GM18907 (cell line): Measurements from ENCODE around the gene RPTOR.
"Not testable (repeated sequence)": the region's sequence is repeated elsewhere in the genome, so short reads cannot be mapped to it uniquely, and the experiment has no call there.

Experiments used
- ATAC-seq: cut with Tn5 transposase; IDR thresholded peaks from one replicate; pipeline ENCODE4 v1.9.1; 2021; ENCODE audit warnings: mild to moderate bottlenecking, moderate library complexity; ENCODE audit not compliant: unreplicated experiment

Gene RPTOR

GRCh38 chr17:80793421-80793820 is 248.8 kb downstream of the RPTOR start:
- no peak for ATAC-seq

GRCh38 chr17:80793851-80794267 is 249.2 kb downstream of the RPTOR start:
- no peak for ATAC-seq

- ATAC-seq = no peak
Measured at GRCh38 chr17:80794281-80795089, 249.8 kb downstream of the RPTOR start.

DNA sequence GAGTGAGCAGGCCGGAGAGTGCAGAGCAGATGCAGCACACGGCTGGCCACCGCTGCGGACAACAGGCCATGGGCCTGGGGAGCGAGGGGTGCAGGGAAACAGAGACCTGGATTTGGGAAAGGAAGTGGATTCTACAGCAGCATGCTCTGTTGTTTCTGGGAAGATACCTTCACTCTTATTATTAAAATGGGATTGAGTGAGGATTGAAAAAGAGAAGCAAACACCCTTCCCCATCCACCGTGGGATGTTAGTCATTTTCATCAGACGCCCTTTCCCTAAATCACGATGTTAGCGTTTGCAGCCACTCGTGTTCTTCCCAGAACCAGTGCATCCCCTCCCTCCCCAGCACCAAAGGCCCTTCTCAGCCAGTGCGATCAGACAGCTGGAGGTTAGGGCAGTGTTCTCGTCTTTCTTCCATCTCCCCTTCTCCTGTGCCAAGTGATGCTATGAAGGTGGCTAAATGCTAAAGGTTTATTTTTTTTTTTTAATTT is 250.5 kb downstream of the RPTOR start:
- no peak for ATAC-seq

DNA sequence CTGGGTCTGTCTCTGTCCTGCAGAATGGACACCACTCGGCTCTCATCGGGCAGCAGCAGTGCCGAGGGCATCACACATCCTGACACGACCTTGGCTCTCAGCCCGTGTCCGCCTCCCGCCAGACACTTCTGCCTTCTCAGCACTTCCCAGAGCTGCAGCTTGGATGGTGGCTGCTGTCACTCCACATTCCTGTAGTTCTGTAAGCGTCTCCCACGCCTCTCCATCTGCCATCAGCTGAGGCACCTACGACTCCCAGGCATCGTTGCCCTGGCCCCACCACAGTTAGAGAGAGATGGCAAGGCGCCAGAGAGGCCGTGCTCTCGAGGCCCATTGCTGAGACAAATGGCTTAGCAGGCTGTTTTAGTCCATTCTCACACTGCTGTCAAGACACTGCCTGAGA is 251.1 kb downstream of the RPTOR start:
- no peak for ATAC-seq

- ATAC-seq = no peak
Measured at GRCh38 chr17:80796430-80796861, 251.8 kb downstream of the RPTOR start.

DNA sequence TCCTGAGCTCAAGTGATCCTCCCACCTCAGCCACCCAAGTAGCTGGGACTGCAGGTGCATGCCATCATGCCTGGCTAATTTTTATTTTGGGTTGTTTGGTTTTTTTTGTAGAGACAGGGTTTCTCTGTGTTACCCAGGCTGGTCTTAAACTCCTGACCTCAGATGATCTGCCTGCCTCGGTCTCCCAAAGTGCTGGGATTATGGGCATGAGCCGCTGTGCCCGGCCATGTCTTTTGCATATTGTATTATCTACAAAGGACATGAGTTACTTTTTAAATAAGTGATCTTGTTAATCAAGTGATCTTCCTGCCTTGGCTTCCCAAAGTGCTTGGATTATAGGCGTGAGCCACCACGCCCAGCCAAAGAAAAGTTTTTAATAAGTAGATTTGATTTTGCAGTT is 252.6 kb downstream of the RPTOR start:
- ATAC-seq = not testable (repeated sequence)

GRCh38 chr17:80797741-80798594 is 253.3 kb downstream of the RPTOR start:
- no peak for ATAC-seq

DNA sequence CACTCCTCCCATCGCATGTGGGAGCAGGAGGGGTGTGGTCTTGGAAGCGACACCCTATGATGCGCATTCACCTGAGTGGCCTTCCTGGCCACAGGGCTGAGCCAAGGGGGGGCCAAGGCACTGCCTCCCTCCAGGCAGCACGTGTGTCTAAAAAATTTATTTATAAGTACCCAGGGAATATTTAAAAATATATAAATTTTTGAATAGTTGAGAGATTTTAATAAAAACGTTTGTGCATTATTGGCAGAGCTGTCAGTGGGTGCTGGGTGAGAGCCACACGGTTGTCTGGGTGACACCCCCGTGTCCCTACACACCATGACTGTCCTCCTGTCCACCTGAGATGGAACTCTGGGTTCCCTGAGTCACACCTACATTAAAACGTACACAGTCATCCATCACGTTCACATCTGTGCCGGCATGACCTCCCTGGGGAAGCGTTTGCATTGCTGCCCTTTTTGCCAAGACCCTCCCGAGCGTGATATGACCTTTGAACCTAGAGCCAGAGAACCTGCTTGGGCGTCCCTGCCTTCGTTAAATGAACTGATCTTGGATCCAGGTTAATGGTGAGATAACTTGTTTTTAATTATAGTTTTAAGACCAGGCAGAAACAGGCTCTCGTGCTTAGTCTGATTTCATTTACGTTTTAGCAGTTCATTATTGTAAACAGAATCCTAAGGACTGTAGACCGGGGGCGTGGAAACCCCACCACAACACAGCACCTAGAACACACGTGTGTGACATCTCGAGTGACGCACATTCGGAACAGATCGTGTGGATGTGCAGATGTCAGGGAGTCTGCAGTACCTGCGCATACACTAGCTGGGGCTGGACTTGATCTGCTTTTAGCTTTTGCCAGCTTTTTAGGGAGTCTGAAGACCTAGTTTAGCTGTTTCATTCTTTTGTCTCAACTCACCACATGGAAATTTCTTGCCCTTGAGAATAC is 254.2 kb downstream of the RPTOR start:
- ATAC-seq = no peak

- no peak for ATAC-seq
Measured at GRCh38 chr17:80799538-80800480, 255.2 kb downstream of the RPTOR start.

- no peak for ATAC-seq
Measured at GRCh38 chr17:80800481-80801391, 256.1 kb downstream of the RPTOR start.

GRCh38 chr17:80802626-80803450 is 258.2 kb downstream of the RPTOR start:
- ATAC-seq = no peak

GRCh38 chr17:80803451-80804428 is 259.1 kb downstream of the RPTOR start:
- ATAC-seq = no peak

GRCh38 chr17:80804466-80804865 is 259.8 kb downstream of the RPTOR start:
- no peak for ATAC-seq

DNA sequence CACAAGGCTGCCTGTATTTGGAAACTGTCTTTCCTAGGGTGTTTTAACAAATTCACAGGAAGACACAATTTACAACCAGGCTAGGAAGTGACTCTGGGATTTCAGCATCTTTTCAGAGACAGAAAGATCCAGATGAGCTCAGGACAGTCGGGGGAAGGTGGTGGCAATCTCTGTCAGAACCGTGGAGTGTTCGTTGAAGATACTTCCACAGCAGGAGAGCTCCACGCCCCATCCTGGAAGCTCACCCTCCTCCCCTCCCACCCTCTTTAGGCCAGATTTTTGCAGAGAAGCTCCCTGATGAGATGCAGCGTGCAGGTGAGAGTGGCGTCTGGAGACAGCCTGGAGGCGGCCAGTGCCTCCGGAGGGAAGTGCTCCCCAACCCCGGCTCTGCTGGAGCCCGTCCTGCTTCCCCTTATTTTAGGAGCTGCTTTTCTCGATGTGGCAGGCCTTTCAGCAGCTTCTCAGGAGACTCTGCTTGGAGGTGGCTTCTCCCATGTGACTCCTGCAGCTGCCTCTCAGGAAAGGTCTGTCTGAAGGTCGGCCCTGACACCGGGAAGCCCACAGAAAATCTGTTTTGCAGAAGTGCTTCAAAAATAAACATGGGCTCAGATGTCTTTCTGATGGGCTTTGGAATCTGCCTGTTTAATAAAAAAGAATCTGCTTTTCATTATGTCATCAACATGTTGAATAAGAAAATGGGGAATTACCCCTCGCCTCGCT is 260.6 kb downstream of the RPTOR start:
- ATAC-seq = no peak

DNA sequence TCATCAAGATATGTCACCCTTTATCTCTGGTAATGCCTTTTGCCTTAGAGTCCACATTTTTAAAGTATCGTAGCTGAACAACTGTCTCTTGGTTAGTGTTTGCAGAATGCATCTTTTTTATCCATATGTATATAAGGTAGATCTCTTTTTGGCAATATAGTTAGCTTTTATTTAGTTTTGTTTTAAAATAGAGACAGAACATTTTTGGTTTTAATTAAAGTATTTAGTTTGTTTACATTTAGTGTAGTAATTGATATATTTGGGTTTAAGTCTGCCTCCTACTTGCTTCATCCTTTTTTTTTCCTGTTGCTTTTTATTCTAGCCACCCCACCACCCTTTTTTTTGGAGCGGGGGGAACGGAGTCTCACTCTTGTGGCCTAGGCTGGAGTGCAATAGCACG is 262.4 kb downstream of the RPTOR start:
- no peak for ATAC-seq
